Measurements from ENCODE around the gene SESN3.
"Not testable (repeated sequence)": the region's sequence is repeated elsewhere in the genome, so short reads cannot be mapped to it uniquely, and the experiment has no call there.

The SESN3 gene

DNA sequence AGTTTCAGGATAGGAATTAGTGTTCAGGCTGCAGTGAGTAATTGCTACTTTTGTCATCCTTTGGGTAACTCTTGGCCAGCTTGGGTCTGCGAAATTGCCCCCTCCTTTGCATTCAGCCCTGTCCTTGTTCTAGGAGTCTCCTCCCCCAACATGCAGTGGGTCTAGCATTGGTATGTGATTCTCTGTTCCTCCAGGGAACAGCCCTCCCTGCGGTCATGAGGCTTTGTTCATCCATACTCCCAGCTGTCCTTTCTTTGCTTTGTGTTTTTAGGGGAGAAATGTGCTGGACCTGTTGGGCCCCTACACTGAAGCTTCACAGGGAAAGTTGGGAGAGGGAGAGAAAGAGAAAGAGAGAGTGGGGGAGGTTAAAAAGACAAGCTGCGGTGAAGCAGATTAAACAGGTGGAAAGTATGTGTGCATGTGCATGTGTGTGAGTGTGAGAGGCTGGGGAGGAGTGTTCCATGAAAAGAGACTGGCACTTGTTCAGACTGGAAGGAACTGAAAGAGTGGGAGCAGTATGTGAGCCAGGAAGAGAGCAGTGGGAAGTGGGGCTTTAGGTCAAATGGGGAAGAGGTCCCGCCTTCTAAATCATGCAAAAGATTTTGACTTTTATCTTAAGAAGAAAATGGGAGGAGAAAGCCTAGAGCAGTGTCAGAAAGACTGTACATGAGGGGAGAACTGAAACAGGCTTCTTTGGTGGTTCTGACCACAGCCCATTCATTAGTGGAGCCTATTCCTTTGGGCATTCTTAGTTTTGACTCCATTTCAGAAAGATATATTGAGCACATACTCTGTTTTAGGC, 17.9 kb upstream of the SESN3 start:
- no peak for DNase-seq (ENCODE audit: low read depth)

DNA sequence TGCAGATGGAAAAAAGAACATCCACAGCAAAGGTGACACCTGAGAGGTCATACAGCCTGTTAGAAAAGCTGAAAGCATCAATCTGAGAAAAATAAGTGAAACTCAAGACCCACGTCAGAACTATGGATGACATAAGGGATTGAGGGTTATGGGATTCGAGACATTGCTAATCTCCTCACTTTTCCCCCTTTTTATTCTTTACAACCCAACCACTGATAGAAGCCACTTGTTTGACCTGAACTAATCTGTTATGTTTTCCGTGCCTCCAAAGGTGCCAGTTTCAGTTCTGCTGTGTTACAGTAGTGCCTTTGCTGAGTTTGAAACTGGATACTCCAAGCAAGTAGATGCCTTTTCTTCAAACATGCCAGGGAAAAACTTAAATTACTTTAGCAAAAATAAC, 16.9 kb upstream of the SESN3 start:
- DNase-seq (ENCODE audit: low read depth): no peak

DNA sequence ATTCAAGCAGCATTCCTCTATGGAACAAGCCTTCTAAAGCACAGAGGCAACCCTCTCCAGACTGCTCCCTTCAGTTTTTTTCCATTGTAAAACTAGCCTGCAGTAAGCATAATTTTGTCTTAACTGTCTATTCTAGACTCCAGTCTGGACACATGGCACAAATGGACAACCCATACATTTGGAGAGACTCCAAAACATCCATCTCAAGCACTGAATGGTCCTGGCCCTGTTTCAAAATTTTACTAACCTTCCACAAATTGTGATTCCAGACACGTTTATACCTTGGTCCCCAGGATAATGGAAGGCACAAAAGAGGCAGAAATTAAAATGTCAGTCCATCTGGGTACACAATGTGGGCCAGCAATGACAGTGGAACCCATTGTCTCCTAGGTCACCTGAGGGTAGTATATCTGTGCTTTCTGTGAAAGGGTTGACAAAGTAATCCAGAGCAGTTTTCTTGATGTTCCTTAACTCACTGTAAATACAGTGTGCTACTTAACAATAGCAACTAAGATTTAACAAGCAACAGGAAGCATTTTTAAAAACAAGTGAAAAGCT, 16.2 kb upstream of the SESN3 start:
- no peak for DNase-seq (ENCODE audit: low read depth)

DNA sequence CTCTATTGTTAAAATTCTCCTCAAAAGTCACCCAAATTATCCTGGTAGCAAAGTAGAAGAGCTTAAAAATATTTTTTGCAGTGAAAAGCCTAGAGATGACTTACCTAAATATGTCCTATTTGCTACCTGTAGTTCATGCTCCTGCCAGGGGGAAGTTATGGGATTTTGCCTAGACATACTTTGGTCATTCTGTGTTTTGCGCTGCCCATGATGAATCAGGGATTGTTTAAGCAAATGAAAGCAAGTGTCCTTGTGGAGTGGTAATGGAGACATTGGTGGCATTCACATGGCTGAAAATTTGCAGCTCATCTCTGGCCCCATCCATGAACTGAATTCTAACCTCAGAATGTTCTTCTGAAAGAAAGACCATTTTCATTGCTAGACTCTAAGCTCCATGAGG, 14.6 kb upstream of the SESN3 start:
- no peak for DNase-seq (ENCODE audit: low read depth)

DNA sequence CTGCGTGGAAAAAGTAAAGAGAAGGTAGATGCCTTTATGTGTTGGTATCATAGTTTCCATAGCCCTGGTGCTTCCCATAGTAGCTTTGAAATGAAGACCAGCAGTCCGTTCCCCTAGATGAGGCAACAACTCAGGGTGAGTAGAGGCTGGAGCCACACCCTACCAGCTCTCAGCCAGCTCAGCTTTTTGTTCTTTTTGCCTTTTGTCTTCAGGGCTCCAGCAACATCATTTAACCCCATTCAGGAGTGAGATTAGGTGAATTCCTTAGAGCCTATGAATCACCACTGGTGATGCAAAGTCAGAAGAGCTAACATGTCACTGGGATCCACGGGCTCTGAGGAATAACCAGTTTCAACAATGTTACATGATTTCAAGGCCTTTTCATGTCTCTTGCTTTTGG, 14.0 kb upstream of the SESN3 start:
- no peak for DNase-seq (ENCODE audit: low read depth)

DNA sequence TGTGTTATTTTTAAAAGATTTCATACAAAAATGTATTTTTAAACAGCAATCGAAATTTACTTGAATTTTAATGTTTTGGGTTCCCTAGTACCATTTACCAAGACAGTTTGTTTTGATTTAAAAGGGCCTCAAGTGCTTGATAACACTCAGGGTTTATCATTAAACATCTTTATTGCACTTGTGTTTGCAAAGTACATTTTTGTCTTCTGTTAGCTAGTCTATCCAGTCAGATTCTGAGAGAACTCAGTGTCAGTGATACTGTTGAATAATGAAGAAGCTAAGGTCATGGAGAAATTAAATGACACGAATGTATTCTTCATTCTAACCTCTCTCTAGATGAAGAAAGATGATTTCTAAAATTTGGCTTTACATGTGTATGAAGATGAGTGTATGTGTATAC, 12.7 kb upstream of the SESN3 start:
- no peak for DNase-seq (ENCODE audit: low read depth)

DNA sequence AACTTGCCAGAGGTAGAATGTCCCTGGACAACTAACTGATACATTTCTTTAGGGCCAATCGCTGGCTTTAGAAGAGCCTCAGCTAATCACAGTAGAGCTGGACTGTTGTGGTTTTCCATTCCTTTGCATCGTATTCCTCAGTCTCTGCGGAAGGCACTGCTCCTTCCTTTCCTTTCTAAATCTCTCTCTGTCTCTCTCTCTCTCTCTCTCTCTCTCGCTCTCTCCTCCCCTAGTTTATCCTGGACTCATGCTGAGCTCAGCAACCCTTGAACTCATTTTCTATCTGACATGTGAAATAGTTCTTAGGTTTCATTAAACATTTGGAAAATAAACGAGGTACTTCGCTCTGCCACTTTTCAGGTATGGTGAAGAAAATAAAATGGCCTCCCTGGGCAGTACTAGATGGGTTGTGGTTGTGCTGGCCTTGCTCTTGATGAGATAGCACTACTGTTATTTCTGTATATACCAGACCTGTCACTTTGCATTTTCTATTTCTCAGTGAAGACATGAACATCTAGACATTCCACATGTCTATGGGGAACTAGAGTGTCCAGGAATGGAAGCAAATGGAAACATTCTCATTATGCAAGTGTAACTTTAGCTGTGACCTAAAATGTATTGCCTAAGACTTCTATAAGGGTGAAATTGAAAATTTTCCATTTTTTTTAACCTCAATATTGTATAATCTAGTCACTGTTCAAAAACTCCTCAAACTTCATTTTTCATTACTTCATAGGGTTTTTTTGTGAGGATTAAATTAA, 12.0 kb upstream of the SESN3 start:
- DNase-seq (ENCODE audit: low read depth): no peak

GRCh38 chr11:95242091-95242844, 11.3 kb upstream of the SESN3 start:
- DNase-seq (ENCODE audit: low read depth): no peak

- no peak for DNase-seq (ENCODE audit: low read depth)
These were observed 10.7 kb upstream of the SESN3 start for GRCh38 chr11:95241681-95242081.

DNA sequence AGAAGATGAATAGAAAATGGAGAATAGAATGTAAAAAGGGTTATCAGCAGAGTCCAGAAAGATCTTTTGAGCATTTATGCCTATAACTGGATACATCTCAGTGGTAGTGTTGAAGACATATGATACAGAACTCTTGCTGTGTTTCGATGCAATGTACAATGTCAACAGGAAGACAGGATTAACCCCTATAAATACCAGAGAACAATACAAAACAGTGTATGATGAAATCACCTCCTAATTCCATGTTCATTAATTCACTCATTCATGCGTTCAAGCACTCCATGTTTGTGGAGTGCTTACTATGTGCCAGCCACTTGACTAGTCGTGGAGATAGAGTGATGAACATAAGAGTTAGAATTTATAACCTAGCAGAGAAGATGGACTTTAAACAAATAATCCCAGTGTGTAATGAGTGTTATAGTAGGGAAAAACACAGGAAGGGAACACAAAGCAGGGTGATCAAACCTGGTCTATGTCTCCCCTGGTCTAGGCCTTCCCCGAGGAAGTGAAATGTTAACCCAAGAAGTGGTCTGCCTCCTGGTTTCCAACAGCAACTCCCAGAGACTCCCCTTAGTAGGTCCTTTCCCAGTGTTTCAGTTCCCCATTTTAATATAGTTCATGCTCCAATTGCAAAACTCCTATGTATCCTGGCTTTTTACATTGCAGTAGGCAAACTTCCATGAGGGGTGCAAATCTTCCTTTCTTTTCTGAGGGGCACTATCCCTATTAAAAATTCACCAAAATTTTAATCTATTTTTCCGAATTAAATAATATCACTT, 9.1 kb upstream of the SESN3 start:
- DNase-seq (ENCODE audit: low read depth): no peak

- no peak for DNase-seq (ENCODE audit: low read depth)
These were observed 1.7 kb upstream of the SESN3 start for GRCh38 chr11:95232666-95233065.

DNA sequence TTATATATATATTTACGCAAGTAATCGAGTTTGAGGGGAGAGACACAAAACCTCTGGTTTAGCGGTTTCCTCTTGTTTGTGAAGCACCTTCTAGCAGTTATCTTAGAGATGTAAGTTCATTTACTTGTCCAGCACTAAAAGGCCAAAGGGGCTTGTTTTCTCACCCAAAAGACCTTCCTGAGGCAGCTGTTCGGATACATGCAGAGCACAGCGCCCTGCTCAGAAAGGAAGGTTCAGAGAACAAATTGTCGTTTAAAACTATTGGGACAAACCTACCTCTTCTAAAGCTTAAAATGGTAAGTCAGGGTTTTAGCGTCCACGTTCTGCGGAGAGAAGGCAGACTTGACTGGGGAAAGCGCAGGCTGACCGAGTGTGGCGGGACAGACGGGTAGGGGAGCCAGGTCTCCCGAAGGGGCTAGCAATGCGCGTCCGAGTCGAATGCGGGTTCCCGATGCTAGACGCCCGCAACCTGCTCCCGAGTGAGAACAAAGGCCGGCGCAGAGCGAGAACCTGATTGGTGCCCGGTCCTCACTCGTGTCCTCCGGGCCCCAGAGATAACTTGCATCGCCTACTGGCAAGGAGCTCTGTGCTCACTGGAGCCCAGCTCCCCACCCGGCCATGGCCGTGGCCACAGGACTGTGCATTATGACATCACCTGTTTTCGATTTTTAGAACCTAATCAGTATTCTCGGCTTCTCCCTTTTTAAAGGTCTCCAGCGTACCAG, 1.0 kb upstream of the SESN3 start:
- peak; percentile 38 for DNase-seq (ENCODE audit: low read depth)

- DNase-seq (ENCODE audit: low read depth): no peak
These were observed 234 bp downstream of the SESN3 start for GRCh38 chr11:95230810-95231126.

DNA sequence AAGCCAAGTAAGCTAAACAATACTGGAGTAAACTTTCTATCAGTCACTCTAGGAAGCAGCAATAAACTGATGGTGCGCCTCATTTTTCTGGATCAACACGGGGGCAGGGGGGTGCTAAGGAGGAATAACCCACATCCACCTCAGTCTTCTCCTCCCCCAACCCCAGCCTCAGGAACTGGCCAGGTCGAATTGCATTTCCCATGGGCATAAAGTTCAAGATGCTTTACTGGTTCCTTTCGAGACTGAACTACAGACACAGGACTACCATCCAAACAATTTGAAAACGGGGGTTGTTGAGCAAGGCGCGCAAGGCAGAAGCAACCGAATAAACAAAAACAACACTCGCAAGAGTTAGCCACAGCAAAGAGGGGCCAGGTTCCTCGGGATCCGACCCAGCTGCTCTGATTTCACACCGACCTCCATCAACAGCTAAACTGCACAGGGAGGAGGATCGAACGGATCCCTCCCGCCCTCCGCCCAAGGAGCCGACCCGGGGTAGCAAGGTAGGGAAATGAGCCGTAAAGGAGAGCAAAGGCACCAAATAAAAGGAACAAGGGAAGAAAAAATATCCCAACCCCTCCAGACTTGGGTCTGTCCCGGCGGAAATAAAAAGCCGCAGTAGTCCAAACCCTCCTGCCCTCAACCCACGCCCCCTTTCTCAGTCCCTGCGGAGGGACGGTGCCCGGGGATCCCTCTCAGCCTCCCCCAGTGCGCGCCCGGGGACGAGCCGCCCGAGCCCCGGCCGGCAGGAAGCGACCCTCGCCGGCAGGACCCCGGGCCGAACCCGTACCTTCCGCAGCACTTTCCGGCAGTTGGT, 801 bp downstream of the SESN3 start:
- DNase-seq (ENCODE audit: low read depth): peak; percentile 4

DNA sequence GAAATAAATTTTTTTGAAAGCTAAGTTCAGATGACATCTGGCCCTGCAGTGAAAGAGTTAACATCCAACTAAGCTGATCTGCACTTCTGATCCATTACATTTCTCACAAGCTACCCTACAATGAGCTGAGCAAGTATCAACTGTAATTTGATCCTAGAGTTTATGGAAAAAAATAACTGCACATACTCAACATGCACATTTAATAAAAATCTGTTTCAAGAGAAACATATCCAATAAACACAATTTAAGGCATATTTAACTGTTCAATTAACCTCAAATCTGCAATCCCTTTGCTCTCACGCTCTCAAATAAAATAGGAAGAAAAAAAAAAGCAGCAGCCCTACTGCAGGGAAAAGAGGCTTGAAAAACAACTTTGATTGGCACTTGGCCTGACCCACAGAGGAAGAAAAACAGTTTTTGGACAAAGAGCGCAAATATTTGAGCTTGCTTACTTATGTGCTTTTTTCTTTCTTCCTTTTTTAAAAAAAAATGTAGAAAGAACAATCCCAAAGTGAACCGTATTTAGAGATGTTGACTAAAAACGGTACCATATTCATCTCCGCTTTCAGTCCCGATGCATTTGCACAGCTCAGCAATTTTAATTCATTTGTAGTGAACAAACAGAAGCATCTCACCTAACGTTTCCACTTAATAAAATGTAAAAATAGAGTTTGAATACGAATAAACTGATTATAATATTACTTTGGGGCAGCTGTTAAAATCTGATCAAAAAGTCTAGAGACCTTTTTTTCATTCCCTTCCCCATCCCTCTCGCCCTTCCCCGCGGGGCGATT, 1.6 kb downstream of the SESN3 start:
- DNase-seq (ENCODE audit: low read depth): no peak

GRCh38 chr11:95228081-95228749, 2.8 kb downstream of the SESN3 start:
- no peak for DNase-seq (ENCODE audit: low read depth)

DNA sequence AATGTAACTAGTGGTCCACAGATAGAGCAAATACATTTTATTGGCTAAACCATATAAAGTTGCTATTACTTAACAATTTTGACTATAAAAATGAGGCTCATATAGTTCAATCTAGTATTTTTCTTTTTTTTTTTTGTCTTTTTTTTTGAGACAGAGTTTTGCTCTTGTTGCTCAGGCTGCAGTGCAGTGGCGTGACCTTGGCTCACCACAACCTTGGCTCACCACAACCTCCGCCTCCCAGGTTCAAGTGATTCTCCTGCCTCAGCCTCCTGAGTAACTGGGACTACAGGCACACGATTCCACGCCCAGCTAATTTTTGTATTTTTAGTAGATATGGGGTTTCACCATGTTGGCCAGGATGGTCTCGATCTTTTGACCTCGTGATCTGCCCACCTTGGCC, 3.9 kb downstream of the SESN3 start:
- not testable (repeated sequence) for DNase-seq (ENCODE audit: low read depth)

DNA sequence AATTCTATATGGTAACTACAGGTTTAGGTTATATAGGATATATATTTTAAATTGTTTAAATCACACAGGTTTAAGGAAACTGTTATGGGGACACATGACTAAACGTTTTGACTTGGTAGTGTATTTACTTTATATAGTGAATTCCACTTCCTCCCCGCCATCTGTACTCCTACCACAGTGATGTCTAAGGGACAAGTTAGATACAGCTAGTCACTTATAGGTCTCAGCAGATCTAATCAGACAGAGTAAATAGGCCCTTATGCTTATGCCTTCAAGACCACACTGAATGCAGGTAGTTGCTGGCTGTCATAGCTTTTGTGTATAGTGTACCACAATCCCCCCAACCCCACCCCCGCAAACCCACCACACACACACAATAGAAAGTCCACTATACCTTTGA, 8.2 kb downstream of the SESN3 start:
- no peak for DNase-seq (ENCODE audit: low read depth)

DNA sequence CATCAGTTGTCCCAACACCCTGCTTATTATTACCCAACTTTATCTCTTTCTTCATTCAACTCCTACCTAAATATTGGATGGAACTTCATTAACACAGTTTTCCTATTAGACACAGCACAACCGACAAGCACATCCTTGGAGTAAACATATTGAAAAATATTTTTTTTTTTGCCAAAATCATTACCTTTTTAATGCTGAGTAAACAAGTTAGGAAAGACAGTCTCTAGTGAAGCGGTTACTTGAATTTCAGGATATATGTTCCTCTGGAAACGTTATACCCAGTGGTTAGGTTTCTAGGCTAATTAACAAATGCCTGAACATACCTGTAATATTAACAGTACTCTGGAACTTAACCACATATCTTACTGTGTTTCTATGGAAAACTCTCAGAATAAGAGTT, 11.4 kb downstream of the SESN3 start:
- no peak for DNase-seq (ENCODE audit: low read depth)
